Measurements from ENCODE around the gene CCNDBP1. TPM values are rescaled to one million over a fixed set of nuclear protein-coding genes. Genes with fewer than 3 reads are reported as not detected.

CCNDBP1 gene
- total RNA-seq, 1 experiment from 2014 or later: 39.8 TPM

- ChIA-PET RAD21 (ENCODE audit: low non-redundant PET in 1 of 2, low total read pairs in 2 of 2, uncharacterized antibody in 2 of 2, unreplicated experiment in 2 of 2) (no interaction called here), POLR2A (no interaction called here), CTCF (interaction anchor here (5.0 kb wide), 1 partner anchor 15 kb away, joined by 21 read pairs; no protein-coding TSS in a partner anchor)
- TF ChIP-seq ATF3 (IDR thresholded peaks at IDR 0.05) (no peak), CBX3 (IDR thresholded peaks at IDR 0.05; ENCODE audit: low read depth) (no peak), FOSL1 (IDR thresholded peaks at IDR 0.05; ENCODE audit: low read depth) (no peak), ZFX (IDR thresholded peaks at IDR 0.05) (no peak), TCF7L2 (IDR thresholded peaks at IDR 0.05; ENCODE audit: borderline replicate concordance, extremely low read depth, insufficient read depth, insufficient read length) (no peak)
- no peak overlapping the region for H3K9ac ChIP-seq (ENCODE audit: low read length)
- no peak overlapping the region for H2AFZ ChIP-seq (ENCODE audit: low read depth, low read length, poor library complexity, severe bottlenecking)
- no peak overlapping the region for H3K4me2 ChIP-seq (ENCODE audit: low read length)
- no peaks in the 10 kb centered on the region for H4K20me1 ChIP-seq (ENCODE audit: insufficient read depth)
- H3K4me3 ChIP-seq (replicated peaks in 1 of 2; ENCODE audit: low read depth in 1 of 2, low read length in 2 of 2): no peak overlapping the region
- DNase-seq (ENCODE audit: low read depth, low spot score) (no peak), ATAC-seq (no peak)
- H3K4me1 ChIP-seq (ENCODE audit: control insufficient read depth in 1 of 2, insufficient read depth in 2 of 2, low read length in 2 of 2): no peaks in the 10 kb centered on the region
- H3K79me2 ChIP-seq (ENCODE audit: insufficient read depth, low read length): no peaks in the 10 kb centered on the region
- no peak overlapping the region for H3K27ac ChIP-seq (ENCODE audit: low read depth, low read length)
- H3K9me3 ChIP-seq (ENCODE audit: control insufficient read depth in 1 of 2, insufficient read depth in 1 of 2, low read depth in 1 of 2, low read length in 2 of 2): no peaks in the 10 kb centered on the region
- no peaks in the 10 kb centered on the region for H3K9me2 ChIP-seq (ENCODE audit: insufficient read depth)
- intact Hi-C loops (cut with micrococcal nuclease): no loop called here
- H3K27me3 ChIP-seq (ENCODE audit: insufficient read depth, low read length): no peaks in the 10 kb centered on the region
- no TSS peak for BruUV-seq (replicated peaks)
- no peaks in the 10 kb centered on the region for H3K36me3 ChIP-seq (ENCODE audit: control insufficient read depth in 1 of 2, insufficient read depth in 2 of 2, low read length in 2 of 2)
Observed at GRCh38 chr15:43210172-43210745, 25.1 kb downstream of the CCNDBP1 start.

GRCh38 chr15:43210807-43211206 lies 25.6 kb downstream of the CCNDBP1 start:
- H3K4me2 ChIP-seq (ENCODE audit: low read length): no peak overlapping the region
- no peak overlapping the region for H3K27ac ChIP-seq (ENCODE audit: low read depth, low read length)
- H3K27me3 ChIP-seq (ENCODE audit: insufficient read depth, low read length): no peaks in the 10 kb centered on the region
- TF ChIP-seq ELF1 (IDR thresholded peaks at IDR 0.05; ENCODE audit: borderline replicate concordance, low read depth) (no peak), SIN3A (IDR thresholded peaks at IDR 0.05; ENCODE audit: low read depth) (no peak), FOSL1 (IDR thresholded peaks at IDR 0.05; ENCODE audit: low read depth) (no peak), EZH2phosphoT487 (IDR thresholded peaks at IDR 0.05; ENCODE audit: borderline replicate concordance) (no peak), CTCF (IDR thresholded peaks at IDR 0.05 in 2 of 3, conservative IDR thresholded peaks at IDR 0.05 in 1 of 3; ENCODE audit: borderline replicate concordance in 1 of 3, insufficient read depth in 1 of 3, low read depth in 2 of 3, low read length in 2 of 3) (no peak)
- no TSS peak for BruUV-seq (replicated peaks)
- no peak overlapping the region for H2AFZ ChIP-seq (ENCODE audit: low read depth, low read length, poor library complexity, severe bottlenecking)
- DNase-seq (ENCODE audit: low read depth, low spot score): no peak
- no peak overlapping the region for H3K4me3 ChIP-seq (replicated peaks in 1 of 2; ENCODE audit: low read depth in 1 of 2, low read length in 2 of 2)
- H3K9ac ChIP-seq (ENCODE audit: low read length): no peak overlapping the region
- no peaks in the 10 kb centered on the region for H3K36me3 ChIP-seq (ENCODE audit: control insufficient read depth in 1 of 2, insufficient read depth in 2 of 2, low read length in 2 of 2)
- no peaks in the 10 kb centered on the region for H3K9me3 ChIP-seq (ENCODE audit: control insufficient read depth in 1 of 2, insufficient read depth in 1 of 2, low read depth in 1 of 2, low read length in 2 of 2)
- ChIA-PET RAD21 (ENCODE audit: low non-redundant PET in 1 of 2, low total read pairs in 2 of 2, uncharacterized antibody in 2 of 2, unreplicated experiment in 2 of 2) (no interaction called here), CTCF (interaction anchor here (5.0 kb wide), 1 partner anchor 15 kb away, joined by 21 read pairs; no protein-coding TSS in a partner anchor), POLR2A (no interaction called here)
- no peaks in the 10 kb centered on the region for H4K20me1 ChIP-seq (ENCODE audit: insufficient read depth)
- no peaks in the 10 kb centered on the region for H3K79me2 ChIP-seq (ENCODE audit: insufficient read depth, low read length)
- ATAC-seq: no peak
- intact Hi-C loops (cut with micrococcal nuclease): no loop called here
- no peaks in the 10 kb centered on the region for H3K4me1 ChIP-seq (ENCODE audit: control insufficient read depth in 1 of 2, insufficient read depth in 2 of 2, low read length in 2 of 2)
- H3K9me2 ChIP-seq (ENCODE audit: insufficient read depth): no peaks in the 10 kb centered on the region
